NCI-H2227 (cell line): ENCODE data around the gene RNF152.

Experiments used
- DNase-seq: peaks from one replicate; lab custom pipeline; 2025; ENCODE audit not compliant: unreplicated experiment; lab: John Stamatoyannopoulos, UW

The RNF152 gene

GRCh38 chr18:61892683-61893308, at the start of gene RNF152:
TSS of gene RNF152 (minus strand) at chr18:61893007. CDS start at chr18:61816463, 76,544 bp downstream.
- peak; percentile 78 for DNase-seq

GRCh38 chr18:61941948-61942471, 49.2 kb upstream of the RNF152 start:
- DNase-seq: no peak

GRCh38 chr18:61939046-61939674, 46.4 kb upstream of the RNF152 start:
- DNase-seq: no peak

- DNase-seq: no peak
Measured at GRCh38 chr18:61935362-61935761, 42.6 kb upstream of the RNF152 start.

- DNase-seq: no peak
Measured at GRCh38 chr18:61931654-61932379, 39.0 kb upstream of the RNF152 start.

GRCh38 chr18:61929881-61930640, 37.3 kb upstream of the RNF152 start:
- DNase-seq: no peak

GRCh38 chr18:61926532-61926931, 33.7 kb upstream of the RNF152 start:
- DNase-seq: no peak

GRCh38 chr18:61924550-61924949, 31.7 kb upstream of the RNF152 start:
- no peak for DNase-seq

- DNase-seq: no peak
Measured at GRCh38 chr18:61922435-61922834, 29.6 kb upstream of the RNF152 start.

- no peak for DNase-seq
Measured at GRCh38 chr18:61921621-61922235, 28.9 kb upstream of the RNF152 start.

GRCh38 chr18:61917818-61918217, 25.0 kb upstream of the RNF152 start:
- DNase-seq: no peak

GRCh38 chr18:61912476-61912875, 19.7 kb upstream of the RNF152 start:
- no peak for DNase-seq

- DNase-seq: no peak
Measured at GRCh38 chr18:61910101-61910500, 17.3 kb upstream of the RNF152 start.

GRCh38 chr18:61908661-61909060, 15.9 kb upstream of the RNF152 start:
- DNase-seq: no peak

- peak; percentile 64 for DNase-seq
Measured at GRCh38 chr18:61901323-61901986, 8.6 kb upstream of the RNF152 start.

GRCh38 chr18:61900504-61901281, 7.9 kb upstream of the RNF152 start:
- DNase-seq: no peak

- DNase-seq: no peak
Measured at GRCh38 chr18:61898640-61899101, 5.9 kb upstream of the RNF152 start.

- no peak for DNase-seq
Measured at GRCh38 chr18:61896757-61897156, 4.0 kb upstream of the RNF152 start.

- no peak for DNase-seq
Measured at GRCh38 chr18:61896118-61896517, 3.3 kb upstream of the RNF152 start.
